NCI-H1105 (cell line): ENCODE data around the gene SIDT1.
A peak's percentile ranks its signal among the peaks of the same experiment; 100 is the strongest.

Experiments
- DNase-seq: peaks from one replicate; lab custom pipeline; 2025; lab: John Stamatoyannopoulos, UW

The SIDT1 gene

DNA sequence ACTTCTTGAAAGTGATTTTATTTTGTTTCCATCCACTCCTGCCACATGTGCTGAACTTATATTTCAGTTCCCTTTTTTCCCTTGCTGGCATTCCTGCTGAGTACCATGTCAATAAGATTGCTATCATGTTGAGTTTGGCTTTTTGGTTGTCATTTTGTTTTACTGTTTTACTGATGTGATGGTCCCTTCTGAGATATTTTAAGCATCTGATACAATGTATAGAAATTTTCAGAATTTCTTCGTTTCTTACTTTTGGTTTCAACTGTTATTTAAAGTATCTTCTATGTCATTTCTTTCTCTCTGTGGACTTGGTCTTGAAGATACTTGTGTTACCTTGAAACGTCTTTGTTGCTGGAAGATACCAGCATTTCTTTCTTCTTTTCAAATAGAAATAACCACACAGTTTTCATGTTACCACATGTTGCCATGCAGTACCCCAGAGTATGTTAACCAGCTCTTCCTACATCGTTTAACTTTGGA is 14.1 kb downstream of the SIDT1 start:
- no peak for DNase-seq

DNA sequence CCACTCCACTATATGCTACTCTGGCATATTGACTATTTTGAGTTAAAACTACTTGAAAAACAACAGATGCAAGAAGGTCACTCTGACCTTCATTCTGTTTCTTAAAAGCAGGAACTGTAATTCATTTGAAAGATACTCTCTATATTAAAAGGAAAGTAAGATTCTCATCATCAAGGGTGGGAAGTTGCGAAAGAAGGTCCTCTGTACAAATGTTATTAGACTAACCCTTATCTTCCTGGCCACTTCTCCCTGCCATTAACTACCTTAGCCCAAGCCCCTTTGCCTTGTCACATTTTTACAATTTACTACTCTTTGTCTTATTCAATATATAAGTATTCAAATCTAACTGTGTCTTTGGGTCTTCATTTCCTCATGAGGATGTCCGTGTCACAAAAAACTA is 16.1 kb downstream of the SIDT1 start:
- DNase-seq = no peak

- DNase-seq = no peak
These were observed 19.5 kb downstream of the SIDT1 start for GRCh38 chr3:113551820-113552219.

GRCh38 chr3:113552851-113553250 is 20.5 kb downstream of the SIDT1 start:
- no peak for DNase-seq

GRCh38 chr3:113555138-113555537 is 22.8 kb downstream of the SIDT1 start:
- no peak for DNase-seq

DNA sequence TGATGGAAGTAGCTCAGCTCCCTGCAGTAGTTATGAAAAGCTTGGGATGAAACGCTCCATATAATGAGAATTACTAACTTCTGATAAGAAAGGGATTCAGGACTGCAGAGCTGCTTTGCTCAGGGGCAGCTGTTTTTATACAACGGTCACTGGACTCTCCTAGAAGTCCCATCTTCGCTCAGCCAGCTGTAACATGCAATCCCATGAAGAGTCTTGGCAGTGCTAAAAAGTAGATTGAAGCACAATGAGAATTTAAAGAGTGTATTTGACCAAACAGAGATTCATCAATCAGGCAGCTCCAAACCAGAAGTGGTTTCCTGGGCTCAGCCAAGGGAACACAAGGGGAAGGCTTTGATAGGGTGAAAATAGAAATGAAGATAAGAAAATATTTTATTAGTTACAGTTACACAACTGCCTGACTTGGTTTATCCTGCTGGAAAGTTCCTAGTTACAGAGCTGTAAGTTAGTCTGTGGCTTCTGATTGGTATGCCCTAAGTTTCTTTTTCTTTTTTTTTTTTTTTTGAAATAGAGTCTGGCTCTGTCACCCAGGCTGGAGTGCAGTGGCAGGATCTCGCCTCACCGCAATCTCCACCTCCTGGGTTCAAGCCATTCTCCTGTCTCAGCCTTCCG is 24.1 kb downstream of the SIDT1 start:
- DNase-seq = no peak

GRCh38 chr3:113556946-113557335 is 24.6 kb downstream of the SIDT1 start:
- no peak for DNase-seq

DNA sequence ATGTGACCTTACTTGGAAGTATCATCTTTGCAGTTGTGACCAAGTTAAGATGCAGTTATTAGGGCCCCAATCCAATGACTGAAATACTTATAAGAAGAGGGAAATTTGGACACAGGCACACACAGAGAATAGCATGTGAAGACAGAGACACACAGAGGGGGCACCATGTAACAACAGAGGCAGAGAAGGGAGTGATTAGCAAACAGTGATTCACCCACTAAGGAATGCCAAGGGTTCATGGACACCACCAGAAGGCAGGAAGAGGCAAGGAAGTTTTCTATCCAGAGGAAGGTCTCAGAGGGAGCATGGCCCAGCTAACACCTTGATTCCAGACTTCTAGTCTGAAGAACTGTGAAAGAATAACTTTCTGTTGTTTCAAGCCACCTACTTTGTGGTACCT is 25.0 kb downstream of the SIDT1 start:
- DNase-seq = no peak

- no peak for DNase-seq
These were observed 26.7 kb downstream of the SIDT1 start for GRCh38 chr3:113559009-113559408.

- DNase-seq = no peak
These were observed 27.9 kb downstream of the SIDT1 start for GRCh38 chr3:113560271-113560670.

- no peak for DNase-seq
These were observed 28.7 kb downstream of the SIDT1 start for GRCh38 chr3:113560831-113561623.

DNA sequence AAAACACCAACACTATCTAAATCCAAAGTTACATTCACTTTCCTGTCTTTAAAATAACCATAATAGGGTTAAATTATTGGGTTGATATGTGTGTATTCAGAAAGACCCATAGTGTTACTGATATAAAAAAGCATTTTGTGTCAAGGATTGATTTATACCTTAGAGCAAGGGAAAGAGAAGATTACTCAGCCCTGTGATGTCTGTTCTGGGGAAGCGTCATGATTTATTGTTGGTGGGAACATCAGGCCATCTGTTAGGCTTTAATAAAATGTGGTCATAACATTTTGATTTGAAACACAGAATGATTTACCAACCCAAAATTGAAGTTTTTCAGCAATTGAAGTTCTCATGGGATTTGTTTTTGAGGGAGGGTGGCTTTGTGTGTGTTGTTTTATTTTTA is 33.2 kb downstream of the SIDT1 start:
- DNase-seq = no peak

GRCh38 chr3:113570158-113570557 is 37.8 kb downstream of the SIDT1 start:
- no peak for DNase-seq

DNA sequence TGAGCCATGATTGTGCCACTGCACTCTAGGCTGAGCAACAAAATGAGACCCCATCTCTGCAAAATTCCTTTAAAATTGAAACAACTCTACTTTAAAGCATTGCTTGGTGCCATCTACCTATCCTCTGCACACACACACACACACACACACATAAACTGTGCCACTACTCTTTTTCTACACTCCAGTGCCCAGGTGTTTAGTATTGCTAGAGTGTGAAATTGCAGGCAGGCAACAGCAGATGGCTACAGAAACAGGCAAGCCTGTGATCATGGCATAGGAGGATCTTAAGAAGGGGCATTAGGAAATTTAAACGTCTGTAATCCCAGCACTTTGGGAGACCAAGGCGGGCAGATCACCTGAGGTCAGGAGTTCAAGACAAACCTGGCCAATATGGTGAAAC is 39.0 kb downstream of the SIDT1 start:
- no peak for DNase-seq

- DNase-seq = no peak
These were observed 41.4 kb downstream of the SIDT1 start for GRCh38 chr3:113573728-113574127.

GRCh38 chr3:113574213-113574612 is 41.9 kb downstream of the SIDT1 start:
- no peak for DNase-seq

- no peak for DNase-seq
These were observed 42.9 kb downstream of the SIDT1 start for GRCh38 chr3:113575206-113575605.

DNA sequence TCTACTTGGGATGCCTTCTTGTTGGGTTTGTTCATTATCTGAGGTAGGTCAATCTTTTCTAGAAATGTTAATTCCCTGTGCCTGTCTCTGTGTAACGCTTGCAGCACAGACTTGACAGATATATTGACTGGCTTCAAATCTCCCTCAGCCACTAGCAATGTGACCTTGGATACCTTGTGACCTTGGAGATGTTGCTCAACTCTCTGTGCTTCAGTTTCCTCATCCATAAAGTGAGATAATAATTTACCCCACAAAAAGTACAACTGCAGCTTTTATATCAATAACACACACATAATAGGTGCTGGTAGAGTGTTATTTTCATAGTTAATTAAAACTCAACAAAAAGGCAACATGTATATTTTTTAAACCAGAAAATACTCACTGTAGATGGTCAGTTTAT is 52.9 kb downstream of the SIDT1 start:
- no peak for DNase-seq

DNA sequence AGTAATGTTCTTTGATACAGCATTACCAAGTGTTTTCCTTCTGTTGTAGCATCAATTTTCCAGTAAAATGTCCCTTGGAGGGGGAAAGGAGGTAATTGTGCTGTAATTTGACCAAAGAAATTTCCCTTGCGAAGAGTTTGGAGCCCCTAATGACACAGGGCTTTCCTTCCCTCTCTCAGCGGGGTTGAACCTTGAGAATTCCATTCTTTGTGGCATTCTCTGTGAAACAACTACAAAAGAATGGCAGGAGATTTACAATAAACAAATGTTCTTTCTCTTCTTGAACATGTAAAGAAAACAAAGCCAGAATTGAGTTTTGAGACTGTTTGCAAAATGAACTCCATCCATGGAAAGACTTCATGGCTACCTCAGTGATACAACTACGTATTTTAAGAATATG is 53.4 kb downstream of the SIDT1 start:
- DNase-seq = no peak

- no peak for DNase-seq
These were observed 56.5 kb downstream of the SIDT1 start for GRCh38 chr3:113588806-113589205.

GRCh38 chr3:113589971-113590370 is 57.6 kb downstream of the SIDT1 start:
- no peak for DNase-seq

DNA sequence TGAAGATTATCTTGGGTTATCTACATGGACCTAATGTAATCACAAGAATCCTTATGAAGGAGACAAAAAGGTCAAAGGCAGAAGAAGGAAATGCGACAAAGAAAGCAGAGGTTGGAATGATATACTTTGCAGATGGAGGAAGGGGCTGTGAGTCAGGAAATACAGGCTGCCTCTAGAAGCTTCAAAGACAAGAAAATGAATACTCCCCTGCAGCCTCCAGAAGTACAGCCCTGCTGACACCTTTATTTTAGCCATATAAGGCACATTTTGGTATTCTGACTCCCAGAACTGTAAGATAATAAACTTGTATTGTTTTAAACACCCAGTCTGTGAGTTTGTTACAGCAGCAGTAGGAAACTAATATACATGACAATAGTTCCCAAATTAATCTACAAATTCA is 58.6 kb downstream of the SIDT1 start:
- no peak for DNase-seq

- peak; percentile 18 for DNase-seq
These were observed 61.7 kb downstream of the SIDT1 start for GRCh38 chr3:113594066-113594465.
